Ovary (tissue), 3 donors: Measurements from ENCODE around the gene OR8D4.

Experiments
- CTCF ChIP-seq, 3 donors: fragments of 450-650 bp in 2 of 3; fragments of 200-600 bp in 1 of 3; IDR thresholded peaks; one replicate each; pipeline versions ENCODE4 v1.5.1 to v1.8.0; 2016 to 2022; ENCODE audit warnings: antibody characterized with exemption in 3 of 3, mild to moderate bottlenecking in 1 of 3
- EP300 ChIP-seq: sonication (generic); formaldehyde crosslinking; IDR thresholded peaks from one replicate; pipeline ENCODE4 v1.6.1; 2017; ENCODE audit warnings: antibody characterized with exemption
- POLR2A ChIP-seq: fragments of 450-650 bp; IDR thresholded peaks from one replicate; pipeline ENCODE4 v1.6.1; 2017; ENCODE audit warnings: antibody characterized with exemption, mild to moderate bottlenecking, moderate library complexity
- donor health status: DM: no; HTN: no; CAD: no.

GRCh38 chr11:123905826-123906225 lies 3.9 kb downstream of the OR8D4 start:
- TF ChIP-seq POLR2A: no peak
- TF ChIP-seq CTCF (IDR thresholded peaks at IDR 0.05): no peak
- no peak for TF ChIP-seq EP300
